ENCODE results near the gene PRR36. TPM values are rescaled to one million over a fixed set of nuclear protein-coding genes. Genes with fewer than 3 reads are reported as not detected.

PRR36 gene
- total RNA-seq, 1 donor from 2014 or later = 20.9 TPM

GRCh38 chr19:7846155-7846646 is 28.0 kb downstream of the PRR36 start:
- no peak overlapping the region for H3K4me3 Mint-ChIP-seq
- H3K9me3 Mint-ChIP-seq = no peaks in the 10 kb centered on the region
- H3K27me3 Mint-ChIP-seq (ENCODE audit: low read depth) = no peaks in the 10 kb centered on the region
- no peaks in the 10 kb centered on the region for H3K4me1 Mint-ChIP-seq
- DNase-seq (ENCODE audit: low read depth, low spot score) = no peak
- no peak for TF ChIP-seq CTCF (conservative IDR thresholded peaks at IDR 0.05)
- H3K36me3 Mint-ChIP-seq (ENCODE audit: low read depth) = no peaks in the 10 kb centered on the region
- no peak overlapping the region for H3K27ac Mint-ChIP-seq (ENCODE audit: unreplicated experiment)

GRCh38 chr19:7845390-7846154 is 28.6 kb downstream of the PRR36 start:
- H3K27ac Mint-ChIP-seq (ENCODE audit: unreplicated experiment) = no peak overlapping the region
- DNase-seq (ENCODE audit: low read depth, low spot score) = no peak
- no peaks in the 10 kb centered on the region for H3K9me3 Mint-ChIP-seq
- H3K27me3 Mint-ChIP-seq (ENCODE audit: low read depth) = no peaks in the 10 kb centered on the region
- no peak overlapping the region for H3K4me3 Mint-ChIP-seq
- no peaks in the 10 kb centered on the region for H3K36me3 Mint-ChIP-seq (ENCODE audit: low read depth)
- no peaks in the 10 kb centered on the region for H3K4me1 Mint-ChIP-seq
- TF ChIP-seq CTCF (conservative IDR thresholded peaks at IDR 0.05) = no peak

GRCh38 chr19:7844951-7845350 is 29.2 kb downstream of the PRR36 start:
- Mint-ChIP-seq H3K27me3 (ENCODE audit: low read depth) (no peaks in the 10 kb centered on the region), H3K9me3 (no peaks in the 10 kb centered on the region), H3K27ac (ENCODE audit: unreplicated experiment) (no peak overlapping the region), H3K36me3 (ENCODE audit: low read depth) (no peaks in the 10 kb centered on the region), H3K4me1 (no peaks in the 10 kb centered on the region), H3K4me3 (no peak overlapping the region)
- no peak for TF ChIP-seq CTCF (conservative IDR thresholded peaks at IDR 0.05)
- no peak for DNase-seq (ENCODE audit: low read depth, low spot score)

GRCh38 chr19:7844405-7844804 is 29.8 kb downstream of the PRR36 start:
- Mint-ChIP-seq H3K27me3 (ENCODE audit: low read depth) (no peaks in the 10 kb centered on the region), H3K4me3 (no peak overlapping the region), H3K9me3 (no peaks in the 10 kb centered on the region), H3K4me1 (no peaks in the 10 kb centered on the region), H3K27ac (ENCODE audit: unreplicated experiment) (no peak overlapping the region), H3K36me3 (ENCODE audit: low read depth) (no peaks in the 10 kb centered on the region)
- no peak for TF ChIP-seq CTCF (conservative IDR thresholded peaks at IDR 0.05)
- no peak for DNase-seq (ENCODE audit: low read depth, low spot score)

GRCh38 chr19:7843521-7843920 is 30.7 kb downstream of the PRR36 start:
- no peak for TF ChIP-seq CTCF (conservative IDR thresholded peaks at IDR 0.05)
- Mint-ChIP-seq H3K4me3 (no peak overlapping the region), H3K27ac (ENCODE audit: unreplicated experiment) (no peak overlapping the region), H3K9me3 (no peaks in the 10 kb centered on the region), H3K36me3 (ENCODE audit: low read depth) (no peaks in the 10 kb centered on the region), H3K4me1 (no peaks in the 10 kb centered on the region), H3K27me3 (ENCODE audit: low read depth) (no peaks in the 10 kb centered on the region)
- DNase-seq (ENCODE audit: low read depth, low spot score) = no peak

Measured in neural crest cell (in vitro differentiated cells).